IgD-negative memory B cell (primary cell): Measurements from ENCODE around the gene ART1. TPM values are rescaled to one million over a fixed set of nuclear protein-coding genes. Genes with fewer than 3 reads are reported as not detected.
"Not testable (repeated sequence)": the region's sequence is repeated elsewhere in the genome, so short reads cannot be mapped to it uniquely, and the experiment has no call there.

ENCODE experiments used
- H3K27ac Mint-ChIP-seq, 3 donors: one replicate each; pipeline ENCODE4 v1.8.0; 2020 to 2022; ENCODE audit warnings: mild to moderate bottlenecking in 3 of 3, mixed read lengths in 3 of 3, moderate library complexity in 1 of 3
- H3K27me3 Mint-ChIP-seq: one replicate; pipeline ENCODE4 v1.8.0; 2021; ENCODE audit warnings: mixed read lengths
- H3K36me3 Mint-ChIP-seq: one replicate; pipeline ENCODE4 v1.8.0; 2020; ENCODE audit warnings: mild to moderate bottlenecking, mixed read lengths
- H3K4me1 Mint-ChIP-seq, 3 donors: one replicate each; pipeline ENCODE4 v1.8.0; 2020 to 2022; ENCODE audit warnings: mixed read lengths in 3 of 3, mild to moderate bottlenecking in 1 of 3
- H3K4me3 Mint-ChIP-seq, 4 donors: one replicate each; pipeline ENCODE4 v1.8.0; 2020 to 2022; ENCODE audit warnings: mild to moderate bottlenecking in 4 of 4, mixed read lengths in 4 of 4, moderate library complexity in 3 of 4
- H3K9me3 Mint-ChIP-seq, 3 donors: one replicate each; pipeline ENCODE4 v1.8.0; 2020 to 2021; ENCODE audit warnings: mixed read lengths in 3 of 3, mild to moderate bottlenecking in 1 of 3
- polyA plus RNA-seq: library from polyadenylated mRNA; unstranded; fragments of 300-500 nt; fragmentation: Illumina TruSeq; gene quantifications from one replicate; pipeline ENCODE4 v1.2.3, GENCODE V29; 2021

Gene ART1, protein sequence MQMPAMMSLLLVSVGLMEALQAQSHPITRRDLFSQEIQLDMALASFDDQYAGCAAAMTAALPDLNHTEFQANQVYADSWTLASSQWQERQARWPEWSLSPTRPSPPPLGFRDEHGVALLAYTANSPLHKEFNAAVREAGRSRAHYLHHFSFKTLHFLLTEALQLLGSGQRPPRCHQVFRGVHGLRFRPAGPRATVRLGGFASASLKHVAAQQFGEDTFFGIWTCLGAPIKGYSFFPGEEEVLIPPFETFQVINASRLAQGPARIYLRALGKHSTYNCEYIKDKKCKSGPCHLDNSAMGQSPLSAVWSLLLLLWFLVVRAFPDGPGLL
- polyA plus RNA-seq: not detected

DNA sequence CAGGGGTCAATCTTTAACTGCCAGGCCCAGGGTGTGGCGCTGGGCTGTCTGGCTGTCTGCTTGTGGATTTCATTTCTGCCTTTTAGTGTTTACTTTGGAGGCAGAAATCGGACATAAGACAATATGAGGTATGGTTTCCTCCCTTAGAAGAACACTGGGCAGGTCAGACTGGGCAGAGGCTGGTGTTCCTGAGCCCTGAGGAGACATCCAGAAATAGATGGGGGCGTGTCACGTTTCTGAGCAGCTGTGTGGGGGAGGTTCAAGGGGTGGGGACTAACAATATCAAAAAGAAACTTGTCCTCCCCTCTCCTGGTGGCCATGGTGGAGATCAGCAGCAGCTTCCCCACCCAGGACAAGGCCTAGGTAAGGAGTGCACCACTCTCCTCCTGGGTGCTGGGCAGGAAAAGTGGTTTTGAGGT lies at the start of gene ART1:
ART1 (plus strand) TSS at position 312 of the 419 bp plus-strand sequence. CDS start 14,086 bp downstream, outside the sequence.
- Mint-ChIP-seq H3K36me3 (peaks cover 2% of the 10 kb centered on the region), H3K4me1 (peaks cover 0 to 3% (median 3%) of the 10 kb centered on the region in 3 donors), H3K27me3 (peaks cover 40% of the 10 kb centered on the region), H3K27ac (no peak within 1 kb of the TSS), H3K9me3 (peaks cover 0 to 7% (median 2%) of the 10 kb centered on the region in 3 donors), H3K4me3 (no peak within 1 kb of the TSS)

DNA sequence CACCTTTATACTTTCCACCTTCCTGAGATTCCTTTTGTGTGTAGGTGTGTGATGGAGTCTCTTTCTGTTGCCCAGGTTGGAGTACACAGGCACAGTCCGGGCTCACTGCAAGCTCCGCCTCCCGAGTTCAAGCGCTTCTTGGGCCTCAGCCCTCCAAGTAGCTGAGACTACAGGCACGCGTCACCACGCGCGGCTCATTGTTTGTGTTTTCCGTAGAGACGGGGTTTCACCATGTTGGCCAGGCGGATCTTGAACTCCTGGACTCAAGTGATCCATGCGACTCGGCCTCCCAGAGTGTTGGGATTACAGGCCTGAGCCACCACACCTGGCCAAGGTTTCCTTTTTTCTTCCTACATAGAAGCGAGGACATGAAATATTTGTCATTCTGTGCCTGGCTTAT lies 47.2 kb upstream of the ART1 start:
- not testable (repeated sequence) for H3K4me1 Mint-ChIP-seq, H3K9me3 Mint-ChIP-seq, H3K27ac Mint-ChIP-seq, H3K27me3 Mint-ChIP-seq, H3K4me3 Mint-ChIP-seq, H3K36me3 Mint-ChIP-seq

DNA sequence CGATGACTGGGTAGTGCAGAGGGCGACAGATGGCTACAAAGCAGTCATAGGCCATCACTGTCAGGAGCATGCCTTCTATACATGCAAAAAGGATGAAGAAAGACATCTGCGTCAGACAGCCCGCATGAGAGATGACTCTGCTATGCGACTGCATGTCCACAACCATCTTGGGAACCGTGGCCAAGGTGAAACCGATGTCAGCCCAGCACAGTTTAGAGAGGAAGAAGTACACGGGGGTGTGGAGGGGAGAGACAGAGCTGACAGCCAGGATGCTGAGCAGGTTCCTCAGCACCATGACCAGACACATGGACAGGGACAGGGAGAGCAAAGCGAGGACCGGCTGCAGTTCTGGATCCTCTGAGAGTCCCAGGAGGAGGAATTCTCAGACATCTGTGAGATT lies 44.7 kb upstream of the ART1 start:
- not testable (repeated sequence) for H3K4me1 Mint-ChIP-seq, H3K27ac Mint-ChIP-seq, H3K9me3 Mint-ChIP-seq, H3K27me3 Mint-ChIP-seq, H3K4me3 Mint-ChIP-seq, H3K36me3 Mint-ChIP-seq

DNA sequence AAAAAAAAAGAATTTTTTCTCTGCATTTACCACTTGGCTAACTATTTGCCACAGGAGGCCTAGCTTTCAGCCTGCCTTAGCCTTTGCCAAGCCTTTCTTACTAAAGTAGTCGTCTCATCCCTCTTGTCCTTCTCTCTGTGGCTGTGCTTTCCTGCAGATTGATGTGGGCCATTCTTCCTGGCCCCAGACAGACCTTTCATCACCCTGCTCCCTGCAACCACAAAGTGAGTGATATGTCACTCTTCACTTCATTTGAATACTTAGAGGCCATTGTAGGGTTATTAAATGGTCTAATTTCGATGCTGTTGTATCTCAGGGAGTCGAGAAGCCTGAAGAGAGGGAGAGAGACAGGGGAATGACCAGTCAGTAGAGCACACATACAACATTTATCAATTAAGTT lies 40.8 kb upstream of the ART1 start:
- no peak overlapping the region for H3K4me3 Mint-ChIP-seq
- H3K27me3 Mint-ChIP-seq: peaks cover 4% of the 10 kb centered on the region
- H3K9me3 Mint-ChIP-seq: no peaks in the 10 kb centered on the region
- H3K27ac Mint-ChIP-seq: no peak overlapping the region
- H3K36me3 Mint-ChIP-seq: no peaks in the 10 kb centered on the region
- peaks cover 0 to 2% (median 2%) of the 10 kb centered on the region in 3 donors for H3K4me1 Mint-ChIP-seq

DNA sequence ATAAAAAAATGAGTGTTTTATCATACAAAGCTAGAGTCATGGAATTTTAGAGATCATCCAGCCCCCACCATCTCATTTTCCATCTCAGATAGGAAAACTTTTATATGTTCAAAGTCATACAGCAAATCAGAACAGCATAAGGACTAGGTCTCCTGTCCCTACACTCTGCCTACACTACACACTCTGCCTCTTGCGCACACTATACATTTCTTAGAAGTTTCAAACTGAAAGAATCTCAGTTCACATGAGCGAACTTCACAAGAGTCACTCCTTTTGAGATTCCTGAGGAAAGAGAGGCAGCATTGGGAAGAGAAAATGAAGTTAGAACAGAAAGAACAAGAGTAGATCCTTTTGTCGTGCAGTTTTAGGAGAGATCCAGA lies 39.7 kb upstream of the ART1 start:
- Mint-ChIP-seq H3K36me3 (no peaks in the 10 kb centered on the region), H3K4me1 (peaks cover 0 to 2% (median 2%) of the 10 kb centered on the region in 3 donors), H3K27ac (no peak overlapping the region), H3K4me3 (no peak overlapping the region), H3K27me3 (peaks cover 4% of the 10 kb centered on the region), H3K9me3 (no peaks in the 10 kb centered on the region)

DNA sequence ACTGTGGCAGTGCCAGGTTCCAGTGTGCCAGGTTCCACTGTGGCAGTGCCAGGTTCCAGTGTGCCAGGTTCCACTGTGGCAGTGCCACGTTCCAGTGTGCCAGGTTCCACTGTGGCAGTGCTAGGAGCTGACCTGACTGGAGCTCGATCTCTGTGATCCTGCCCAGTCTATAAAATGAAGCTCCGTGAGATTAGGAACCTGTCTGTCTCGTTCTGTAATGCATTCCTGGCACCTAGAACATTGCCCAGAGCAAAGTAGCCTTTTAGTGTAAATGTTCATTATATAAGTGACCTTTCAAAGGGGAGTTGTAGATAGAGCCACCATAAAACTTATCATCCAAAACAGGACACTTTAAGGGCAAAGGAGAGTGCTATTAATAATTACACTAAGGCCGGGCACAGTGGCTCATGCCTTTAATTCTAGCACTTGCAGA lies 39.1 kb upstream of the ART1 start:
- Mint-ChIP-seq H3K9me3 (no peaks in the 10 kb centered on the region), H3K27me3 (peaks cover 4% of the 10 kb centered on the region), H3K4me3 (no peak overlapping the region), H3K36me3 (no peaks in the 10 kb centered on the region), H3K27ac (no peak overlapping the region), H3K4me1 (peaks cover 0 to 2% (median 2%) of the 10 kb centered on the region in 3 donors)

DNA sequence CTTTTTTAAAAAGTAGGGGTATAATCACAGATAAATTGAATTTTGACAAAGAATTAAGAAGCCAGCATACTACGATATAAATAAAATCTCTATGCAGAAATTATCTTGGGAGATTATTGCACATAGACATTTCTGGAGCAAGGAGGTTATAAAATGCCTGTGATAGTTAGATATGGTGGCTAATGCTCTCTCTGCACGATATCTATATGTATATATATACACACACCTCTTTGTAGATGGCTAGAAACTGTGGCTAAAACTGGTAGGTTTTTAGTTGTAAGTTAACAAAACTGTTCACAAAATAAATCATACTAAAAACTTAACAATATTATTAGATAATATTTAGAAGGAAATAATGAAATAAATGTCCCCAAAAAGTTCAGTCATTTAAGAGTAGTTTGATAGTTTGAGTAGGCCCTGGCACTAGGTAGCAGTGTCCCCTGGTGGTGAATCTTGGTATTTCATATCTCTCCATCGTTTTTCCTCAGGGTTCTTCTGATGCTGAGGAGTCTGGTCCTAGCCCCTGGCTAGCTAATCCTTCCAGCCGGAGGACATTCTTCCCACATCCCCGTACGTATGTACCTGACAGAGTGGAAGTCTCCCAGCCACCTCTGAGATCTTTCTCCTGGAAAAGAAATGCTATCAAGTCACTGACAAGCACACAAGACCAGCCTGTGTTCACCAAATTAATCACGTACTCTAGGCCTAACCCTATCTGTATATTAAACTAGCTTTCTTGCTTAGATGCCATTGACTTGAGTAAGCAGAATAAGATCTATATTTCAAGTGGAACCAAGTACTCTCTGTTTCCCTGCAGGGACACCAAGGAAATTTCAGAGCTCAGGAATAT lies 35.3 kb upstream of the ART1 start:
- Mint-ChIP-seq H3K4me1 (peaks cover 0 to 12% (median 7%) of the 10 kb centered on the region in 3 donors), H3K36me3 (peaks cover 2% of the 10 kb centered on the region), H3K27ac (no peak overlapping the region), H3K9me3 (peaks cover 2 to 6% (median 3%) of the 10 kb centered on the region in 3 donors), H3K4me3 (no peak overlapping the region), H3K27me3 (peaks cover 3% of the 10 kb centered on the region)

DNA sequence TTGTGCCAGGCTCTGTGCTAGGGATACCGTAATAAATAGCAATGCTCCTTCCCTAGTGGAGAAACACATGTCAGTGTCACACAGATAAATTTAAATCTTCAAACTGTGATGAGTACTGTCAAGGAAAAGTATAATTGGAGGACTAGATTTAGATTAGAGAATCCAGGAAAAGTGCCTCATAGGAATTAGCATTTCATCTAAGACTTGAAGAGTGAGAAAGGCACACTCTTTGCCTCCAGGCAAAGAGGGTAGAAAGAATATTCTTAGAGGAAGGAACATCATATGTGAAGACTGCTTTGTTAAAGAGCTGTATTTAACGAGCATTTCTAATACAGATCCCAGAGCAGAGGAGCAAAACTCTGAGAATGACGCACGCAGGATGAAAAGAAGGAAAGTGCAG lies 34.1 kb upstream of the ART1 start:
- Mint-ChIP-seq H3K4me1 (peaks cover 0 to 13% (median 7%) of the 10 kb centered on the region in 3 donors), H3K9me3 (peaks cover 2 to 6% (median 3%) of the 10 kb centered on the region in 3 donors), H3K27ac (no peak overlapping the region), H3K27me3 (peaks cover 4% of the 10 kb centered on the region), H3K4me3 (no peak overlapping the region), H3K36me3 (peaks cover 2% of the 10 kb centered on the region)

DNA sequence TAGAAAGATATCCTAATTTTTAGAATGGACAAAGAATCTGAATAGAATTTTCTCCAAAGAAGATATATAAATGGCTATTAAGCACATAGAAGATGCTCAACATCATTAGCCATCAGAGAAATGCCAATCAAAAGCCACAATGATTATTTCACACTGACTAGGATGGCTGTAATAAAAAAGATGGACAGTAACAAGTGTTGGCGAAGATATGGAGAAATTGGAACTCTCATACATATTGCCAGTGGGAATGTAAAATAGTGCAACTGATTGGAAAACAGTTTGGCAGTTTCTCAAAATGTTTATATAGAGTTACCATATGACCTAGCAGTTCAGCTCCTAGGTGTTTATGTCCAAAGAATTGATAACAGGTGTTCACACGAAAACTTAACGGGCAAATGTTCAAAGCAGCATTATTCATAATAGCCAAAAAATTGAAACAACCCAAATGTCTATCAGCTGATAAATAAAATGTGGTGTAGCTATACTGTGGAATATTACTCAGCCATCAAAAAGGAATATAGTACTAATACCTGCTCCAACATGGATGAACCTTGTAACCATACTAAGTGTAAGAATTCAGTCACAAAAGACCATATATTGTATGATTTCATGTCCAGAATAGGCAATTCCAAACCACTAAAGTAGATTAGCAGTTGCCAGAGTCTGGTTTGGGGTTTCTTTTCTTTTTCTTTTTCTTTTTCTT lies 32.8 kb upstream of the ART1 start:
- peaks cover 0 to 13% (median 7%) of the 10 kb centered on the region in 3 donors for H3K4me1 Mint-ChIP-seq
- H3K36me3 Mint-ChIP-seq: peaks cover 2% of the 10 kb centered on the region
- H3K4me3 Mint-ChIP-seq: no peak overlapping the region
- no peak overlapping the region for H3K27ac Mint-ChIP-seq
- peaks cover 2 to 6% (median 3%) of the 10 kb centered on the region in 3 donors for H3K9me3 Mint-ChIP-seq
- peaks cover 4% of the 10 kb centered on the region for H3K27me3 Mint-ChIP-seq

DNA sequence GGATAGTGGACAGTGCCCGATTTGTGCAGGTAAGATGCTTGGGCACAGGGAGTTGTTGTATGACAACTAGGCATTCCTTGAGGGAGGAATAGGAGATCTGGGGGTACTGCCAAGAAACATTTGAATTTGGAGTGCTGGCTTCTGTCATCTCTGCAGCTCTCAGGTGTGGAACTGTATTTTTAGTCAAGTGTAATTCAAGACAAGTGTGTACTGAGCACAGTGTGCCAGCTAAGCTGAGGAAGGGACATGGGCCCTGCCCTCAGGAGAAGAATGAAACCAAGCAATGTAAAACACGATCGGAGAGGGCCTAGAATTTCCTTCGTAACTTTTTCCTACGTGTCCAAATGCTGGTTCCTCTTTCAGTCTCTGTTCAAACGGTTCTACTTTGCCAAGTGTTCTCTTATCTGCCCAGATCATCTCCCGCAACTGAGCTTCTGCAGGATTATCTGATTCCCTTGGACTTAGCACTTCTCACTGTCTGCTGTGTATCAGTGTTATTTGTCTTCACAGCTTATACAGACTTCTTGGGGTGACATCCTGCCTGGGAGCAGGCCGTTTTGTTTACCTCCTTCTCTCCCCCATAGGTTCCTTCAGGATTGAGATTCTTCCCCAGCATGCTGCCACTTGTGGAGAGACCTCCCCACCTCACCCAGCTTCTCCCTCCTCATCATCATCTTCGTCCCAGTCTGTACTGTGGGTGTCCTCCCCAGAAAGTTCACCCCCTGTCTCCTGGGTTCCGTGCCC lies 30.8 kb upstream of the ART1 start:
- no peak overlapping the region for H3K27ac Mint-ChIP-seq
- H3K4me3 Mint-ChIP-seq: peak overlapping the region in 2 of 4 donors; percentile 72 to 83
- H3K4me1 Mint-ChIP-seq: peaks cover 0 to 13% (median 7%) of the 10 kb centered on the region in 3 donors
- H3K36me3 Mint-ChIP-seq: peaks cover 2% of the 10 kb centered on the region
- H3K27me3 Mint-ChIP-seq: peaks cover 3% of the 10 kb centered on the region
- peaks cover 2 to 6% (median 3%) of the 10 kb centered on the region in 3 donors for H3K9me3 Mint-ChIP-seq

DNA sequence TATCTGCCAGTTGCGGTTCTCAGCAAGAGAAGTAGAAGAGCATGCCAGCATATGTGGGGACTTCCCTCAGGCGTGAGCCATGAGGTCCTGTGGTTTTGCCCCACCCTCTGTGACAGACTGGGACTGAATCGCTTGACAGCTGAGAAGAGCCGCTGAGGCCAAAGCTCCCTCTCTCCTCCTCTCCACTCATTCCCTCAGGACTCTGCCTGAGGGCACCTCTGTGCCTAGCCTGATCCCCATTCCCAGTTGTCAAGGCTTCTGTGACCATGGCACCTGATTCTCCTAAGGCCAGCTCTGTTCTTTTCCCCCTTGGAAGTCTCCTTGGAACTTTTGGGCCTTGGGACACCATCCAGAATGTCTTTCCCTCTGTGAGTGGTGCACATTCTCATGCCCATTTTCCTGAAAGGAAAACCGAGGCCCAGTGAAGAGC lies 30.2 kb upstream of the ART1 start:
- no peak overlapping the region for H3K27ac Mint-ChIP-seq
- H3K4me3 Mint-ChIP-seq: peak overlapping the region in 2 of 4 donors; percentile 72 to 83
- peaks cover 2% of the 10 kb centered on the region for H3K36me3 Mint-ChIP-seq
- peaks cover 3% of the 10 kb centered on the region for H3K27me3 Mint-ChIP-seq
- peaks cover 2 to 6% (median 3%) of the 10 kb centered on the region in 3 donors for H3K9me3 Mint-ChIP-seq
- H3K4me1 Mint-ChIP-seq: peaks cover 0 to 13% (median 9%) of the 10 kb centered on the region in 3 donors

DNA sequence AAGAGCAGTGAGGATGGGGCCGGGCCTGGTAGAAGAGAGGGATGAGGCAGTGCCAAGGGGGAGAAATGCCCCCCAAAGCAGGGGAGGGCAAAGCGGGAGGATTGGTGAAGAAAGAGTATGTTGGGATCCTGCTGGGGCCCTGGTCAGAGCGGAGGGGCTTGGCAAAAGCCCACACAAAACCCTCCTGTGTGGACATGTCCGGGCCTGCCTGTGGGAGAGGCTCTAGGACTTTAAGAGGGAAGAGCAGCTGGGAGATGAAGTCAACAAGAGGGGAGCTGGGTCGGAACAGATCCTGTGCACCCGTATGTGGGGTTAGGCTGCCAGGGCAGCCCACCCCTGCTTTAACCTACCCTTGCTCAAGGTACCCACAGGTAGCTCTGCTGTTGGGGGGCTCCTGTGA lies 28.9 kb upstream of the ART1 start:
- H3K4me1 Mint-ChIP-seq: peaks cover 0 to 13% (median 11%) of the 10 kb centered on the region in 3 donors

DNA sequence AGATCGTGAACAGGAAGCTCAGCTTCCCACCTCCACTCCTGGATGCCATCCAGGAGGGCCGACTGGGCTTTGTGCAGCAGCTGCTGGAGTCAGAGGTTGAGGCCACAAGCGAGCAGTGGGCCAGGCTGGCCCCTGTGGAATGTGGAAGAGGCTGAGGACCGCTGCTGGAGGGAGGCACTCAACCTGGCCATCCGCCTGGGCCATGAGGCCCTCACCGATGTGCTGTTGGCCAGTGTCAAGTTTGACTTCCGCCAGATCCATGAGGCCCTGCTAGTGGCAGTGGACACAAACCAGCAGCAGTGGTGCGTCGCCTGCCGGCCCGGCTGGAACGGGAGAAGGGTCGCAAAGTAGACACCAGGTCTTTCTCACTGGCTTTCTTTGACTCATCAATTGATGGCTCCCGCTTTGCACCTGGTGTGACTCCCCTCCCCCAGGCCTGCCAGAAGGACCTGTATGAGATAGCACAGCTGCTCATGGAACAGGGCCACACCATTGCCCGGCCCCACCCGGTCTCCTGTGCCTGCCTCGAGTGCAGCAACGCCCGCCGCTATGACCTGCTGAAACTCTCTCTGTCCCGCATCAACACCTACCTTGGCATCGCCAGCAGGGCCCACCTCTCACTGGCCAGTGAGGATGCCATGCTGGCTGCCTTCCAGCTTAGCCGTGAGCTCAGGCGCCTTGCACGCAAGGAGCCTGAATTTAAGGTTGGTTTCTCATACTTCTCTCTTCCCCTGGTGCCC lies 28.0 kb upstream of the ART1 start:
- H3K4me1 Mint-ChIP-seq: peaks cover 0 to 13% (median 11%) of the 10 kb centered on the region in 3 donors
- H3K36me3 Mint-ChIP-seq: no peaks in the 10 kb centered on the region
- no peak overlapping the region for H3K27ac Mint-ChIP-seq
- no peak overlapping the region for H3K4me3 Mint-ChIP-seq
- H3K27me3 Mint-ChIP-seq: peaks cover 3% of the 10 kb centered on the region
- peaks cover under 1 to 5% (median 2%) of the 10 kb centered on the region in 3 donors for H3K9me3 Mint-ChIP-seq

More for the DNA sequence above, 28.9 kb upstream of the ART1 start:
- Mint-ChIP-seq H3K36me3 (peaks cover 2% of the 10 kb centered on the region), H3K4me3 (no peak overlapping the region), H3K27me3 (peaks cover 3% of the 10 kb centered on the region), H3K9me3 (peaks cover 2 to 6% (median 3%) of the 10 kb centered on the region in 3 donors), H3K27ac (no peak overlapping the region)

DNA sequence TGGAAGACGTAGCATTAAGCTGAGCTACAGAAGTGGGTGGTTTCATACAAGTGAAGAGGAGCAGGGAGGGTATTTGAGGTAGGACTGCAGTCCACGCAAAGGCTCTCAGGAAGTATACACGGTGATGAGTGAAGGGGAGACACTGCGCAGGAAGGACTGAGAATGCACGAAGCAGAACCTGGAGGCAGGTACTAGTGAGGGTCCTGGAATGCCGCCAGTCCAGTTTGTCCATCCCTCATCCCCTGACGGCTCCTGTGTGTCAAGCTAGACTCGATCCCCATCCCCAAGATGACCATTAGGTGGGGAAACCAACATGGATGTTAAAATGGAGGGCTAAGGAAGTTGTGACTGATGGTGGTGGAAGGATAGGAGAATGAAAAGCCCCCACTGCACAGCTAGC lies 26.9 kb upstream of the ART1 start:
- Mint-ChIP-seq H3K27ac (peak overlapping the region in 1 of 3 donors; percentile 72), H3K4me3 (no peak overlapping the region), H3K36me3 (no peaks in the 10 kb centered on the region), H3K4me1 (peaks cover 0 to 13% (median 11%) of the 10 kb centered on the region in 3 donors), H3K9me3 (no peaks in the 10 kb centered on the region), H3K27me3 (peaks cover 3% of the 10 kb centered on the region)
